ENCODE results near the gene MCCD1. TPM values are rescaled to one million over a fixed set of nuclear protein-coding genes. Genes with fewer than 3 reads are reported as not detected.

The MCCD1 gene
- total RNA-seq, 6 experiments from 2014 or later: not detected

DNA sequence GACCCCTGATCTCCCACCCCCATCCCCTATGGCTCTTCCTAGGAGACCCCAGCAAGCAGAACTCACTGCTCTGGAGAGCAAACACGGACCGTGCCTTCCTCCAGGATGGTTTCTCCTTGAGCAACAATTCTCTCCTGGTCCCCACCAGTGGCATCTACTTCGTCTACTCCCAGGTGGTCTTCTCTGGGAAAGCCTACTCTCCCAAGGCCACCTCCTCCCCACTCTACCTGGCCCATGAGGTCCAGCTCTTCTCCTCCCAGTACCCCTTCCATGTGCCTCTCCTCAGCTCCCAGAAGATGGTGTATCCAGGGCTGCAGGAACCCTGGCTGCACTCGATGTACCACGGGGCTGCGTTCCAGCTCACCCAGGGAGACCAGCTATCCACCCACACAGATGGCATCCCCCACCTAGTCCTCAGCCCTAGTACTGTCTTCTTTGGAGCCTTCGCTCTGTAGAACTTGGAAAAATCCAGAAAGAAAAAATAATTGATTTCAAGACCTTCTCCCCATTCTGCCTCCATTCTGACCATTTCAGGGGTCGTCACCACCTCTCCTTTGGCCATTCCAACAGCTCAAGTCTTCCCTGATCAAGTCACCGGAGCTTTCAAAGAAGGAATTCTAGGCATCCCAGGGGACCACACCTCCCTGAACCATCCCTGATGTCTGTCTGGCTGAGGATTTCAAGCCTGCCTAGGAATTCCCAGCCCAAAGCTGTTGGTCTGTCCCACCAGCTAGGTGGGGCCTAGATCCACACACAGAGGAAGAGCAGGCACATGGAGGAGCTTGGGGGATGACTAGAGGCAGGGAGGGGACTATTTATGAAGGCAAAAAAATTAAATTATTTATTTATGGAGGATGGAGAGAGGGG is 44.7 kb downstream of the MCCD1 start:
- Mint-ChIP-seq H3K36me3 (ENCODE audit: low read depth) (no peaks in the 10 kb centered on the region), H3K9me3 (no peaks in the 10 kb centered on the region), H3K4me3 (no peak overlapping the region), H3K27me3 (ENCODE audit: insufficient read depth) (peaks cover 11% of the 10 kb centered on the region), H3K27ac (no peak overlapping the region), H3K4me1 (ENCODE audit: low read depth) (peaks cover 27% of the 10 kb centered on the region)
- no peak for DNase-seq
- TF ChIP-seq, protein P1, sequence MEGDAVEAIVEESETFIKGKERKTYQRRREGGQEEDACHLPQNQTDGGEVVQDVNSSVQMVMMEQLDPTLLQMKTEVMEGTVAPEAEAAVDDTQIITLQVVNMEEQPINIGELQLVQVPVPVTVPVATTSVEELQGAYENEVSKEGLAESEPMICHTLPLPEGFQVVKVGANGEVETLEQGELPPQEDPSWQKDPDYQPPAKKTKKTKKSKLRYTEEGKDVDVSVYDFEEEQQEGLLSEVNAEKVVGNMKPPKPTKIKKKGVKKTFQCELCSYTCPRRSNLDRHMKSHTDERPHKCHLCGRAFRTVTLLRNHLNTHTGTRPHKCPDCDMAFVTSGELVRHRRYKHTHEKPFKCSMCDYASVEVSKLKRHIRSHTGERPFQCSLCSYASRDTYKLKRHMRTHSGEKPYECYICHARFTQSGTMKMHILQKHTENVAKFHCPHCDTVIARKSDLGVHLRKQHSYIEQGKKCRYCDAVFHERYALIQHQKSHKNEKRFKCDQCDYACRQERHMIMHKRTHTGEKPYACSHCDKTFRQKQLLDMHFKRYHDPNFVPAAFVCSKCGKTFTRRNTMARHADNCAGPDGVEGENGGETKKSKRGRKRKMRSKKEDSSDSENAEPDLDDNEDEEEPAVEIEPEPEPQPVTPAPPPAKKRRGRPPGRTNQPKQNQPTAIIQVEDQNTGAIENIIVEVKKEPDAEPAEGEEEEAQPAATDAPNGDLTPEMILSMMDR (IDR thresholded peaks at IDR 0.05): no peak

DNA sequence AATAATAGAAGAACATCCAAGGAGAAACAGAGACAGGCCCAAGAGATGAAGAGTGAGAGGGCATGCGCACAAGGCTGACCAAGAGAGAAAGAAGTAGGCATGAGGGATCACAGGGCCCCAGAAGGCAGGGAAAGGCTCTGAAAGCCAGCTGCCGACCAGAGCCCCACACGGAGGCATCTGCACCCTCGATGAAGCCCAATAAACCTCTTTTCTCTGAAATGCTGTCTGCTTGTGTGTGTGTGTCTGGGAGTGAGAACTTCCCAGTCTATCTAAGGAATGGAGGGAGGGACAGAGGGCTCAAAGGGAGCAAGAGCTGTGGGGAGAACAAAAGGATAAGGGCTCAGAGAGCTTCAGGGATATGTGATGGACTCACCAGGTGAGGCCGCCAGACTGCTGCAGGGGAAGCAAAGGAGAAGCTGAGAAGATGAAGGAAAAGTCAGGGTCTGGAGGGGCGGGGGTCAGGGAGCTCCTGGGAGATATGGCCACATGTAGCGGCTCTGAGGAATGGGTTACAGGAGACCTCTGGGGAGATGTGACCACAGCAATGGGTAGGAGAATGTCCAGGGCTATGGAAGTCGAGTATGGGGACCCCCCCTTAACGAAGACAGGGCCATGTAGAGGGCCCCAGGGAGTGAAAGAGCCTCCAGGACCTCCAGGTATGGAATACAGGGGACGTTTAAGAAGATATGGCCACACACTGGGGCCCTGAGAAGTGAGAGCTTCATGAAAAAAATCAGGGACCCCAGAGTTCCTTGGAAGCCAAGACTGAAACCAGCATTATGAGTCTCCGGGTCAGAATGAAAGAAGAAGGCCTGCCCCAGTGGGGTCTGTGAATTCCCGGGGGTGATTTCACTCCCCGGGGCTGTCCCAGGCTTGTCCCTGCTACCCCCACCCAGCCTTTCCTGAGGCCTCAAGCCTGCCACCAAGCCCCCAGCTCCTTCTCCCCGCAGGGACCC is 45.6 kb downstream of the MCCD1 start:
- Mint-ChIP-seq H3K4me1 (ENCODE audit: low read depth) (peaks cover 27% of the 10 kb centered on the region), H3K36me3 (ENCODE audit: low read depth) (no peaks in the 10 kb centered on the region), H3K27ac (no peak overlapping the region), H3K27me3 (ENCODE audit: insufficient read depth) (peaks cover 11% of the 10 kb centered on the region), H3K4me3 (no peak overlapping the region), H3K9me3 (no peaks in the 10 kb centered on the region)
- no peak for DNase-seq
- TF ChIP-seq, protein P1 (IDR thresholded peaks at IDR 0.05): no peak

DNA sequence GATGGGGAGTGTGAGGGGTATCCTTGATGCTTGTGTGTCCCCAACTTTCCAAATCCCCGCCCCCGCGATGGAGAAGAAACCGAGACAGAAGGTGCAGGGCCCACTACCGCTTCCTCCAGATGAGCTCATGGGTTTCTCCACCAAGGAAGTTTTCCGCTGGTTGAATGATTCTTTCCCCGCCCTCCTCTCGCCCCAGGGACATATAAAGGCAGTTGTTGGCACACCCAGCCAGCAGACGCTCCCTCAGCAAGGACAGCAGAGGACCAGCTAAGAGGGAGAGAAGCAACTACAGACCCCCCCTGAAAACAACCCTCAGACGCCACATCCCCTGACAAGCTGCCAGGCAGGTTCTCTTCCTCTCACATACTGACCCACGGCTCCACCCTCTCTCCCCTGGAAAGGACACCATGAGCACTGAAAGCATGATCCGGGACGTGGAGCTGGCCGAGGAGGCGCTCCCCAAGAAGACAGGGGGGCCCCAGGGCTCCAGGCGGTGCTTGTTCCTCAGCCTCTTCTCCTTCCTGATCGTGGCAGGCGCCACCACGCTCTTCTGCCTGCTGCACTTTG is 46.7 kb downstream of the MCCD1 start, which contains the start of gene TNF:
TNF (plus strand) TSS at position 231 of the 567 bp plus-strand sequence; CDS start at position 408, 177 bp downstream.
- no peaks in the 10 kb centered on the region for H3K36me3 Mint-ChIP-seq (ENCODE audit: low read depth)
- no peaks in the 10 kb centered on the region for H3K9me3 Mint-ChIP-seq
- H3K4me1 Mint-ChIP-seq (ENCODE audit: low read depth): peaks cover 27% of the 10 kb centered on the region
- H3K27ac Mint-ChIP-seq: peak within 1 kb of the TSS; percentile 1; the same call in 1 of the 2 replicates
- peak; percentile 18 for DNase-seq
- H3K4me3 Mint-ChIP-seq: peak within 1 kb of the TSS; percentile 51
- TF ChIP-seq, protein P1 (IDR thresholded peaks at IDR 0.05): no peak
- H3K27me3 Mint-ChIP-seq (ENCODE audit: insufficient read depth): peaks cover 11% of the 10 kb centered on the region

DNA sequence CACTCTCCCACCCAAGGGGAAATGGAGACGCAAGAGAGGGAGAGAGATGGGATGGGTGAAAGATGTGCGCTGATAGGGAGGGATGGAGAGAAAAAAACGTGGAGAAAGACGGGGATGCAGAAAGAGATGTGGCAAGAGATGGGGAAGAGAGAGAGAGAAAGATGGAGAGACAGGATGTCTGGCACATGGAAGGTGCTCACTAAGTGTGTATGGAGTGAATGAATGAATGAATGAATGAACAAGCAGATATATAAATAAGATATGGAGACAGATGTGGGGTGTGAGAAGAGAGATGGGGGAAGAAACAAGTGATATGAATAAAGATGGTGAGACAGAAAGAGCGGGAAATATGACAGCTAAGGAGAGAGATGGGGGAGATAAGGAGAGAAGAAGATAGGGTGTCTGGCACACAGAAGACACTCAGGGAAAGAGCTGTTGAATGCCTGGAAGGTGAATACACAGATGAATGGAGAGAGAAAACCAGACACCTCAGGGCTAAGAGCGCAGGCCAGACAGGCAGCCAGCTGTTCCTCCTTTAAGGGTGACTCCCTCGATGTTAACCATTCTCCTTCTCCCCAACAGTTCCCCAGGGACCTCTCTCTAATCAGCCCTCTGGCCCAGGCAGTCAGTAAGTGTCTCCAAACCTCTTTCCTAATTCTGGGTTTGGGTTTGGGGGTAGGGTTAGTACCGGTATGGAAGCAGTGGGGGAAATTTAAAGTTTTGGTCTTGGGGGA is 47.4 kb downstream of the MCCD1 start:
- no peaks in the 10 kb centered on the region for H3K9me3 Mint-ChIP-seq
- peaks cover 11% of the 10 kb centered on the region for H3K27me3 Mint-ChIP-seq (ENCODE audit: insufficient read depth)
- no peaks in the 10 kb centered on the region for H3K36me3 Mint-ChIP-seq (ENCODE audit: low read depth)
- H3K27ac Mint-ChIP-seq: peak overlapping the region; percentile 1; the same call in 1 of the 2 replicates
- H3K4me1 Mint-ChIP-seq (ENCODE audit: low read depth): peaks cover 28% of the 10 kb centered on the region
- DNase-seq: no peak
- TF ChIP-seq, protein P1 (IDR thresholded peaks at IDR 0.05): no peak
- peak overlapping the region; percentile 51 for H3K4me3 Mint-ChIP-seq
